GM12872 (cell line): ENCODE measurements around the gene OR6N2.

Source experiments
- CTCF ChIP-seq: IDR thresholded peaks from 3 replicates; pipeline ENCODE4 v1.5.1; 2011; ENCODE audit warnings: low read depth, mild to moderate bottlenecking, low read length, moderate library complexity; ENCODE audit not compliant: insufficient read depth

The OR6N2 gene

GRCh38 chr1:158813164-158813563, 32.2 kb upstream of the OR6N2 start:
- no peak for TF ChIP-seq CTCF

GRCh38 chr1:158812336-158812735, 31.3 kb upstream of the OR6N2 start:
- no peak for TF ChIP-seq CTCF

- no peak for TF ChIP-seq CTCF
These were observed 29.3 kb upstream of the OR6N2 start for GRCh38 chr1:158810311-158810710.

GRCh38 chr1:158809862-158810261, 28.9 kb upstream of the OR6N2 start:
- no peak for TF ChIP-seq CTCF

GRCh38 chr1:158809256-158809655, 28.3 kb upstream of the OR6N2 start:
- TF ChIP-seq CTCF: no peak

GRCh38 chr1:158806916-158807536, 26.0 kb upstream of the OR6N2 start:
- TF ChIP-seq CTCF: no peak

GRCh38 chr1:158803678-158804077, 22.7 kb upstream of the OR6N2 start:
- no peak for TF ChIP-seq CTCF

- no peak for TF ChIP-seq CTCF
These were observed 20.4 kb upstream of the OR6N2 start for GRCh38 chr1:158801396-158801795.
